Type B pancreatic cell (in vitro differentiated cells): Measurements from ENCODE around the gene MX1. TPM values are rescaled to one million over a fixed set of nuclear protein-coding genes. Genes with fewer than 3 reads are reported as not detected.

Experiments
- DNase-seq: peaks from one replicate; pipeline ENCODE4 v3.0.0; 2021; ENCODE audit warnings: mixed read lengths; ENCODE audit not compliant: unreplicated experiment; ENCODE audit errors: extremely low spot score
- H3K27ac Mint-ChIP-seq: 2 replicates; pipeline ENCODE4 v1.8.0; 2021; ENCODE audit warnings: mild to moderate bottlenecking, mixed read lengths
- H3K27me3 Mint-ChIP-seq: 2 replicates; pipeline ENCODE4 v1.8.0; 2021; ENCODE audit warnings: mixed read lengths
- H3K36me3 Mint-ChIP-seq: 2 replicates; pipeline ENCODE4 v1.8.0; 2021; ENCODE audit warnings: mixed read lengths
- H3K4me1 Mint-ChIP-seq: one replicate; pipeline ENCODE4 v1.8.0; 2021; ENCODE audit warnings: mixed read lengths; ENCODE audit not compliant: unreplicated experiment
- H3K4me3 Mint-ChIP-seq: 2 replicates; pipeline ENCODE4 v1.8.0; 2021; ENCODE audit warnings: mild to moderate bottlenecking, mixed read lengths
- H3K9me3 Mint-ChIP-seq: 2 replicates; pipeline ENCODE4 v1.8.0; 2021; ENCODE audit warnings: mixed read lengths
- total RNA-seq: library from RNA; stranded (reverse); gene quantifications from 2 replicates; pipeline ENCODE4 v1.2.1, GENCODE V29; 2021; ENCODE audit warnings: low replicate concordance
- TF ChIP-seq, protein P1 (sequence below): fragments of 200-600 bp; sonication (generic); conservative IDR thresholded peaks from 2 replicates; pipeline ENCODE4 v1.5.0; 2021; ENCODE audit warnings: antibody characterized with exemption, mild to moderate bottlenecking

MX1 gene
- total RNA-seq, 1 donor from 2014 or later: 9.8 TPM

DNA sequence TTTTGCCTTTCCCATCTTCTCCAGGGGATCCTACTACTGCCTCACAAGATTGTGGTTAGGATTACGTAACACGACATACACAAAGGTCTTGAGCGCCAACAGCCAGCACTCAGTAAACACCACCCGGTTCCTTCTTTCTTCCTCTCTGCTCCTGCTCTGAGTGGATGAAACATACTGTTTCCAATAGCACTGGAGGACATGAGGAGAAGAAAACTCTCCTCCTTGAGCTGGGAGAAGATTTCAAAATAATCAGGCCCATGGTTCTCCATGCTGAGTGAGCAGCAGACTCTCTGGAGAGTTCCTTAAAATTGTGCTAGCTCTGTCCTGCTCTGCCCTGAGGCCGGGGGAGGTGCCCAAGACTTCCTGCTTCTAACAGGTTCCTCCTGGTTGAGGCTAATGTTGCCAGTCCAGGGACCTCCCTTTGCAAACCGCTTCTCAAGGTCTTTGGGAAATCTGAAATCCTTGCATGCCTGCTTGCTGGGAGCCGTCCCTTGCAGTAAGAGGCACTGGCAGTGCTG is 29.4 kb upstream of the MX1 start:
- Mint-ChIP-seq H3K9me3 (peaks cover 4% of the 10 kb centered on the region), H3K4me3 (no peak overlapping the region), H3K27ac (no peak overlapping the region), H3K27me3 (peaks cover 3% of the 10 kb centered on the region), H3K4me1 (peaks cover 4% of the 10 kb centered on the region), H3K36me3 (no peaks in the 10 kb centered on the region)
- TF ChIP-seq, protein P1, sequence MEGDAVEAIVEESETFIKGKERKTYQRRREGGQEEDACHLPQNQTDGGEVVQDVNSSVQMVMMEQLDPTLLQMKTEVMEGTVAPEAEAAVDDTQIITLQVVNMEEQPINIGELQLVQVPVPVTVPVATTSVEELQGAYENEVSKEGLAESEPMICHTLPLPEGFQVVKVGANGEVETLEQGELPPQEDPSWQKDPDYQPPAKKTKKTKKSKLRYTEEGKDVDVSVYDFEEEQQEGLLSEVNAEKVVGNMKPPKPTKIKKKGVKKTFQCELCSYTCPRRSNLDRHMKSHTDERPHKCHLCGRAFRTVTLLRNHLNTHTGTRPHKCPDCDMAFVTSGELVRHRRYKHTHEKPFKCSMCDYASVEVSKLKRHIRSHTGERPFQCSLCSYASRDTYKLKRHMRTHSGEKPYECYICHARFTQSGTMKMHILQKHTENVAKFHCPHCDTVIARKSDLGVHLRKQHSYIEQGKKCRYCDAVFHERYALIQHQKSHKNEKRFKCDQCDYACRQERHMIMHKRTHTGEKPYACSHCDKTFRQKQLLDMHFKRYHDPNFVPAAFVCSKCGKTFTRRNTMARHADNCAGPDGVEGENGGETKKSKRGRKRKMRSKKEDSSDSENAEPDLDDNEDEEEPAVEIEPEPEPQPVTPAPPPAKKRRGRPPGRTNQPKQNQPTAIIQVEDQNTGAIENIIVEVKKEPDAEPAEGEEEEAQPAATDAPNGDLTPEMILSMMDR: no peak
- no peak for DNase-seq

DNA sequence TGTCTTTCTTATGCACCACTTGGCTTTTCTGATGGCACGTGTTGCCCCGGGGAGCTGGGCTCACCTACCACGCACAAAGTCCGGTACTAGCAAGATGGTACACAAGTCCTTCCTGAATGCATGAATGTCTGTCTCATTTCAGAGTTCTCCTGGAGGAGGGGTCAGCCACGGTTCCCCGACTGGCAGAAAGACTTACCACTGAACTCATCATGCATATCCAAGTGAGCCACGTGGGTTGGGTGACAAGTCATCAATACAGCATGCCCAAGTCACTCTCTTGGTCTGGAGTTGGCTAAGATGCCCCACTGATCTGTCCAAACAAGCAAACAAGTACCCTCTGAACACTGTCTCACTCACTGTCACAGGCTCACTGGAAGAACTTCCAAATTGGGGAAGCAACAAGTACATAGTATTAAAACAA is 28.6 kb upstream of the MX1 start:
- H3K27me3 Mint-ChIP-seq: peaks cover 3% of the 10 kb centered on the region
- TF ChIP-seq, protein P1: no peak

DNA sequence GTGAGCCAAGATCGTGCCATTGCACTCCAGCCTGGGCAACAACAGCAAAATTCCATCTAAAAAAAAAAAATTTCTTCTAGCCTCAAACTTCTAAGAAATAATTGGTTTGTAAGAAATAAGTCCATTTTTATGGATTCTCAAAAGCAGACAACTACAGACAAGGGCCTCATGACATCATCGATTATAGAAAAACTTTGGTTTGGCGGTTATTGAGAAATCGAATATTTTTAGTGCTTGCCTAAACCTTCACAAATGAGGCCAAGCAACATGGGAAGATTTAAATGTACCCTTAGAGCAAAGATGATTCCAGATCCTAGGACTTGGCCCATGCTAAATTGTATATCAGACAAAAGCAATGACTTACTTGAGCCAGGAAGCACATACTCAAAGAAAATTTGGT is 27.8 kb upstream of the MX1 start:
- peaks cover 4% of the 10 kb centered on the region for H3K9me3 Mint-ChIP-seq
- no peak for DNase-seq
- peaks cover 4% of the 10 kb centered on the region for H3K4me1 Mint-ChIP-seq
- no peak overlapping the region for H3K4me3 Mint-ChIP-seq
- TF ChIP-seq, protein P1: no peak
- no peak overlapping the region for H3K27ac Mint-ChIP-seq
- no peaks in the 10 kb centered on the region for H3K36me3 Mint-ChIP-seq
- peaks cover 3% of the 10 kb centered on the region for H3K27me3 Mint-ChIP-seq

More for the DNA sequence above, 28.6 kb upstream of the MX1 start:
- Mint-ChIP-seq H3K36me3 (no peaks in the 10 kb centered on the region), H3K4me1 (peaks cover 4% of the 10 kb centered on the region), H3K9me3 (peaks cover 4% of the 10 kb centered on the region), H3K4me3 (no peak overlapping the region), H3K27ac (no peak overlapping the region)
- no peak for DNase-seq

DNA sequence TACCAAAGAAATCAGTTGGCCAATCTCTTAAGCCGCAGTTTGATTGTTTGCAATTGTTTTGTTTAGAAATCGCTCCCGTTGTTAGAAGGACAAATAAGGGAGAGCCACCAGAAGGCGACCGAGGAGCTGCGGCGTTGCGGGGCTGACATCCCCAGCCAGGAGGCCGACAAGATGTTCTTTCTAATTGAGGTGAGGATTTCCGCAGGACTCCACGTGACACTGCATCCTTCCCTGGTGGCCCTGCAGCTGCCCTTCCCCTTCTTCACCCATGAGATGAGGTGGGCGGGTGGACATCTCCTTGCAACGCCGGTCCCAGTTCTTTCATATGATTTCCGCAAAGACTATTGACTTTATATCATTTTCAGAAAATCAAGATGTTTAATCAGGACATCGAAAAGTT is 27.2 kb upstream of the MX1 start:
- peaks cover 3% of the 10 kb centered on the region for H3K27me3 Mint-ChIP-seq
- peaks cover 4% of the 10 kb centered on the region for H3K9me3 Mint-ChIP-seq
- no peak overlapping the region for H3K27ac Mint-ChIP-seq
- DNase-seq: no peak
- H3K36me3 Mint-ChIP-seq: no peaks in the 10 kb centered on the region
- H3K4me3 Mint-ChIP-seq: no peak overlapping the region
- TF ChIP-seq, protein P1: no peak
- peaks cover 4% of the 10 kb centered on the region for H3K4me1 Mint-ChIP-seq

DNA sequence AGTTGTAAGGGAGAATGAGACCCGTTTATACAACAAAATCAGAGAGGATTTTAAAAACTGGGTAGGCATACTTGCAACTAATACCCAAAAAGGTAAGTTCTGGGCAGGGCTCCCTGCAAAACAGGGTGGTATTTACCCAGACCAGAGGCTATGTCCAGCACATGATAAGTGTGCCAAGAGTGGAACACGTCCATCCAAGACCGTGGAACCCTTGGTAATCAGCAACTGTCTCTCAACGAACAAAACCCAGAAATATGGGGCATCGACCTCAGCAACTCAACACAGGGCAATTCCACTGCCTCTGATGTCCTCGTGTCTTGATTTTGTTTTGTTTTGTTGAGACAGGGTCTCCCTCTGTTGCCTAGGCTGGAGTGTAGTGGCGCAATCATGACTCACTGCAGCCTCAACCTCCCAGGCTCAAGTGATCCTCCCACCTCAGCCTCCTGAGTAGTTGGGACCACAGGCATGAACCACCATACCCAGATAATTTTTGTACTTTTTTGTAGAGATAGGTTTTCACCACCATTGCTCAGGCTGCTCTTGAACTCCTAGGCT is 26.7 kb upstream of the MX1 start:
- H3K4me1 Mint-ChIP-seq: peaks cover 4% of the 10 kb centered on the region
- no peak for DNase-seq
- H3K27me3 Mint-ChIP-seq: peaks cover 3% of the 10 kb centered on the region
- TF ChIP-seq, protein P1: no peak
- H3K9me3 Mint-ChIP-seq: peaks cover 4% of the 10 kb centered on the region
- H3K27ac Mint-ChIP-seq: no peak overlapping the region
- no peak overlapping the region for H3K4me3 Mint-ChIP-seq
- H3K36me3 Mint-ChIP-seq: no peaks in the 10 kb centered on the region
